ENCODE measurements around the gene LHX3.
"Not testable (repeated sequence)": the region's sequence is repeated elsewhere in the genome, so short reads cannot be mapped to it uniquely, and the experiment has no call there.

Gene LHX3

DNA sequence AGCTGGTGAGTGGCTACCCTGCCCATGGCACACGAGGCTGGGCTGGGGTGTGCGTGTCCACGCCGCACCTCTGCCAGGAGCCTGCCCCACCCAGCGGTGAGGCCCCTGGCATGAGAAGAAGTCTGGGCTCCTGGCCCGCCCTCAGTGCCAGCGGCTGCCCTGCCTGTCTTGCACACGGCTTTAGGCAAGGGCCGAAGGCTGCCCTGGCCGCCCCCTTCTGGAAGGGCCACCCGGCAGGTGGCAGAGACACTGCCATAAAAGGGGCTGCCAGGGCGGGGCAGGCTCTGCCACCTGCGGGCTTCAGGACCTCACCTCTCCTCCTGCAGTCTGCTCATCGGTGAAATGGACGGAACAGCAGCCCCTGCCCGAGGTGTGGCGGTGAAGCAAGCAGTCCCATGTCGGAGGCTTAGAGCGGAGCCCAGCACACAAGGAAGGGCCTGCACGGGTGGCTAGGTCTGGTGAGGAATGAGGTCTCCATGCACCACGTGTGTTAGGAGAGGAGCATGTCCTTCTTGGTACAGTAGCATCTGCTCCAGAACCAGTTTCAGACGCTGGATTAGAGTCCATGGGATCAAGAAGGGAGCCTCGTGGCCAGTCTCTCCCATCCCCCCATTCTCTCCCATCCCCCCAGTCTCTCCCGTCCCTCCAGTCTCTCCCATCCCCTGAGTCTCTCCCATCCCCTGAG, 51.4 kb downstream of the LHX3 start:
- DNase-seq (ENCODE audit: low read depth) = no peak

DNA sequence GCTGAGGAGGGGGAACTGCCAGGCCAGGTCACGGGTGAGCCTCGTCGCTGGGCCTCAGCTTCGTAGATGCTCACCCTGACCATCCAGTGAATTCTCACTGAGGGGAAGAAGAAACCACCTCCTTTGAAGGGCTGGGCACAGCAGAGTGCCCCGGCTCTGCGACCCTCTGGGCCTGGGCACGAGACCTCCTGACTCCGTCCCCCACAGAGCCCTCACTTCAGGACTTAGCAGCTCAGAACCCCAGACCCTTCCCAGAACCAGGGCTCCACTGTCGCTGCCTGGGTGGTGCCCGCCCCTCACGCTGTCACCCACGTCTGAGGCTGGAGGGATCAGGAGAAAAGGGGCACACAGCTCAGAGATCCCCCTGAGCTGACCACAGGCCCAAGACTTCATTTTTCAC, 52.0 kb downstream of the LHX3 start:
- DNase-seq (ENCODE audit: low read depth) = no peak

DNA sequence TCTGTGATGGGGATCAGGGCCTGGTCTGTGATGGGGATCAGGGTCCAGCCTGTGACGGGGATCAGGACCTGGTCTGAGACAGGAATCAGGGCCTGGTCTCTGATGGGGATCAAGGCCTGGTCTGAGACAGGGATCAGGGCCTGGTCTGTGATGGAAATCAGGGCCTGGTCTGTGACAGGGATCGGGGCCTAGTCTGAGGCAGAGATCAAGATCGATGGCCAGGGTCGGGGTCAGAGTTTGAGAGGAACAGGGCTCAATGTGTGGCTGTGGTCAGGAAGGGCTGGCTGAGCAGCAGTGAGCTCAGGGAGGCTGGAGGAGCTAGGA, 52.4 kb downstream of the LHX3 start:
- no peak for DNase-seq (ENCODE audit: low read depth)

DNA sequence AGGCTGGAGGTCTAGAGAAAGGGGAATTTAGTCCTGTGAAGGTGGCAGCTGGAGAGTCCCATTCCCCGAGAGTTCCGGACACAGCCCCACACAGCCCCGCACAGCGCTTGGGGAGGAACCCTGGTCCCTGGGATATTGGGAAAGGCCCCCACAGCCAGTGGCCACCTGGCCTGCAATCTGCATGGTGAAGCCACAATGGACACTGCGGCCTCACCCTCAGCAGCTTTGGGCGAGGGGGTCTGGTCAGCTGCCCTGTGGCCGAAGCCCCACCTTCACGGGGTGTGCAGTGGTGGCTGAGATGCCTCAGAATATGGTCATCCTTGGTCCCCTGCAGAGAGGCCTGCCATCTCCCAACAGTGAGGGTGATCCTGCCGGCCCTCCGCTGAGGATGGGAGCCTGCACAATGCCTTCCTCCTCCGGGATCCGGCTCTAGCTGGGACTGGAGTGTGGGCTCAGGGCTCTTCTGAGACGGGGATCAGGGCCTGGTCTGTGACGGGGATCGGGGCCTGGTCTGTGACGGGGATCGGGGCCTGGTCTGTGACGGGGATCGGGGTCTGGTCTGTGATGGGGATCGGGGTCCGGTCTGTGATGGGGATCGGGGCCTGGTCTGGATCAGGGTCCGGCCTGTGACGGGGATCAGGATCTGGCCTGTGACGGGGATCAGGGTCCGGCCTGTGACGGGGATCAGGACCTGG, 52.9 kb downstream of the LHX3 start:
- no peak for DNase-seq (ENCODE audit: low read depth)

DNA sequence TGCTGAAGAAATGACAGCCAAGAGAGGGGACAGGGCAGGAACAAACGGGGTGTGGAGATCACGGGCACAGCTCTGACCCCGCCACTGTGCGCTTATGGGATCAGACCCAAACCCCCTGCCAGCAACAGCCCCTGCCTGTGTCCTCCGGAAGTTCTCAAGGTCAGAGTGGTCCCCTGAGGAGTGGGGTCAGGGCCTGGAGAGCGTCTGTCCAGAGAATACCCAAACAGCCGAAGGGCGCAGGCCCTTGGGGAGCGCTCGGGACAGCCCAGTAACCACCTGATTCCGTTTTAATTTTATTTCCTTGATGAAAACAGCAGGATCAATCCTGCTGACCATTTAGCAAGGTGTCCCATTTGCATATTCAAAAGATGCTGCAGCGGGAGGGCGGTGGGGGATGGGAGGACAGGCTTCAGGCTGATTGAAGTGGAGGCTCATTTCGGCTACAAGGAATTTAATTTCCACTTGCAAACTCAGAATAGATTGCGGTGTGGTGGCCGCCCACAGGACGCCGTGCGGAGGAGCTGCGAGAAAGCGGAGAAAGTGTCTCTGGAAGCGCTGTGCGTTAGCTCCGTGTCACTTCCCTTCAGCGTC, 53.6 kb downstream of the LHX3 start:
- DNase-seq (ENCODE audit: low read depth) = no peak

DNA sequence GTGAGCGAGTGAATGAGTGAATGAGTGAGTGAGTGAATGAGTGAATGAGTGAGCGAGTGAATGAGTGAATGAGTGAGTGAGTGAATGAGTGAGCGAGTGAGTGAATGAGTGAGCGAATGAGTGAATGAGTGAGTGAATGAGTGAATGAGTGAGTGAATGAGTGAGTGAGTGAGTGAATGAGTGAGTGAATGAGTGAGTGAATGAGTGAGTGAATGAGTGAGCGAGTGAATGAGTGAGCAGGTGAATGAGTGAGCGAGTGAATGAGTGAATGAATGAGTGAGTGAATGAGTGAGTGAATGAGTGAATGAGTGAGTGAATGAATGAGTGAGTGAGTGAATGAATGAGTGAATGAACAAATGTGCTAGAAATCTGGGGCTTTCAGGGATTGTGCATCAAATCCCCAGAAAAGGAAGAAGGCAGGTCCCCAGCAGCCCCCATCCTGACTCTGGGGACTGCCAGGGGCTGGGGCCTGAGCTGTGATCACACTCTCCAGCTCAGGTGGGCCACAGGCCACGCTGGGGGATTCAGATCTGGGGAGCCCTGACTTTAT, 54.2 kb downstream of the LHX3 start:
- not testable (repeated sequence) for DNase-seq (ENCODE audit: low read depth)

DNA sequence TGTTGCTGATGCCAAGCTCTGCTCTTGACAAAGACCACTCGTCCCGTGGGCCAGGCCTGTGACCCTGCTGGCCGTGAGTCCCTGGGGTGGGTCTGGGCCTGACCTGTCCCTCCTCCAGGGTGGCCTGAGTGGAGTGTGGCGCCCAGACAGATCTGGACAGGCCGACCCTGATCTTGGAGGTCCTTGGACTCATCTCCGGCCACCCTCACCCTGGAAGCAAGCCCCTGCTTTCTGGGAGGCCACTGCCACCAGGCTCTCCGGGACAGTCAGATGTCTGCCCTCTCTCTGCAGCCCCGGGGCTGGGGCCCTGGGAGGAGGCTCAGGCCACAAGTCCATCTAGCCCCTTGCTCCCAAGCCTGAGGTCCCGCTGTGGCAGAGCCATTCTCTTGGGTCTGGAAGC, 55.1 kb downstream of the LHX3 start:
- DNase-seq (ENCODE audit: low read depth) = no peak

DNA sequence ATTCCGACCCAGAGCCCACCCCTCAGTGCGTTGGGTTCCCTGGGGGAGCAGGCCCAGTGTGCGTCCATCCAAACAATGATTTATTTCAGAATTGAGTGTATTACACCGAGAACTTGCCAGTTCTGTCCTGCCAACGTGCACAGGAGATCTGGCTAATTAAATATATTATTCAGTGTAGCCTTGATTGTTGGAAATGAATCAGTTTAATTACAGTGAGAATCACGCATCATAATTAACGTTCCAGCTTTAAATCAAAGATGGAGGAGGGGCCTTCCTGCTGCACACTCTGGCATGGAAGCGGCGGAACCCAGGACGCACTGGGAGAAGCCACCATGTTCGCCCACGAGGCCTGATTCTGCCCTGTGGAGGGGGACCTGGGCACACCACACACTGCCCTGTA, 55.6 kb downstream of the LHX3 start:
- DNase-seq (ENCODE audit: low read depth) = no peak

DNA sequence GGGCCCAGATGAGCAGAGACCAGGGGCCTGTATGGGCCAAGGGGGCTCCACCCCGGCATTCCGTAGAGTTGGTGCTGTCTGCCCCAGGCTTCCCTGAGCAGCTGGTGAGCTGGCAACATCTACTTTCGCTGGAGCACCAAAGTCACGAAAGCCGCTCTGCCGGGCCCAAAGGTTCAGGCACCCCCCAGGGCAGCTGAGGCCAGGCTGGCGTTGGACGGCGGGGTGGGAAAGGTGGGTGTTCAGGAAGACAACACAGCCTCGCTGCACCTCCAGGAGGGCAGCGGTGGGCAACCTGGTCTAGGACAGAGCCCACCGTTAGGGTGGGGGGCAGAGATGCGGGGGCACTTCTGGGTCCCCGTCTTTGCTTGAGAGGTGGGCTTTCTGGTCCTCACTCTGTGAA, 56.2 kb downstream of the LHX3 start:
- DNase-seq (ENCODE audit: low read depth) = no peak

DNA sequence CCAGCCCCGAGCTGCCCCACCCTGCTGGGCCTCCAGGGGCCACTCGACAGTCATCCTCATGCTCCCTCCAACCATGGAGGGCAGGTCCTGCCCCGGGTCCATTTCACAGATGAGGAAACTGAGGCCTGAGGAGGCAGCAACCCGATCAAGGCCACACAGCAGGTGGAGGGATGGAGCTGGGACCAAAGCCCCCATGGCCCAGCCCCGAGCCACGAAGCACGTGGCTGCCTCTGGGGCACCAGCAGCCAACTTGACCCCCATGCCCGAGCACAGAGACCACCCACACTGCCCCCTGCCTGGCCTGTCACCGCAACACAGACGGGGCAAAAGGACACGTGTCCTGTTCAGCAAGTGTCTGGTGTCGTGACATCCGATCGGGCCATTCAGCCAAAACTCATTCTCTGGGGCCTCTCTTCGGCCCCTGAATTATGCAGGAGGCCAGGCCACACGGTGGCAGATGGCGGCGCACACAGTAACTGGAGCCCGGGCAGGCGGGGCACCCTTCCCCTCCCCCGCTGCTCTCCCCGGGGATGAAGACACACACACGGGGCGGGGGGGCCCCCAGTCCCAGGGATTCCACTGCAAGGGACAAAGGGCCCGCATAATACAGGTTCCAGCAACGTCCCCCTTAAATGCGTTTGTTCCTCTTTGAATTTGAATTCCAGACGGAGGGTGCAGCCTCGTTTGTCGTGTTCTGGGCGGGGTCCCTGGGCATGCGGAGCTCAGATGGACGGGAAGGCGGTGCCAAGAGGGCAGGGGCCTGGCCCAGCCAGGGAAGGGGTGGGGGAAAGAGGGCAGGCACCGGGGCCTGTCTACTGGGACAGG, 56.8 kb downstream of the LHX3 start:
- DNase-seq (ENCODE audit: low read depth) = no peak

DNA sequence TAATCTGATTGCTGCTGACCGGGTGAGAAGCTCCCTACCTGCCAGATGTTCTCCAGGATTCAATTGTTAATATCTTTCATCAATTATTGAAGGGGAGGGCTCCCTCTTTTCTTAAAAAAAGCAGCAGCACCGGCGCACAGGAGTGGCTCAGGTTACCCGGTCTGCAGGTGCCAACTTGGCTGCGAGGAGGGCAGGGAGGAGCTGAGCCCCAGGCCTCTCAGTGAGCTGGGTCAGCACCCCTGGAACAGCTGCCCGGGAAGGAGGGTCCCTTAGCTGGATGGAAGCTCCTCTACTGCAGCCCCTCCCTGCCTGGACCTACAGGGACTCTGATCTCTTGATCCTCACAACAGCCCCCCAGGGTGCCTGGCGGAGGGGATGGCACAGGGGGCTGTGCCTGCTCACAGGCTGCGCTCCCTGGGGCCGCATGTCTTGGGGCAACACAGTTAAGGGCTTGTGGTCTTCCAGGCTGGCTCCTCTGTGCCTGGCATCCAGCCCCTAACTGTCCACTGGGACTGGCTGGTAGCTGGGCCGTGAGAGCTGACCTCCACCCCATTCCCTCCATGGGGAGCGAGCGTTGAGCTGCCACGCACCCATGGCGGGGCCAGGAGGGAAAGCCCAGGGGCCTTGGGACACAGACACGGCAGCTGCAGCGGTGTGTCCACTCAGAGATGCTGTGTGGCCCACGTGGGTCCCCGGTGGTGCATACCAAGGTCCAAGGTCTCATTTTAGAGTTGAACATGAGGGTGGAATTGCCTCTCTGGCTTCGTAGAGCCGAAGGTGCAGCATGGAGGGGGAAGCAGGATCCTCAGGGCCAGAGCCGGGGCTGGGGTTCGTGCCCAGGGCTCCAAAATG, 57.7 kb downstream of the LHX3 start:
- no peak for DNase-seq (ENCODE audit: low read depth)
